CD14-positive monocyte (primary cell): ENCODE data around the gene PCBP3. TPM values are rescaled to one million over a fixed set of nuclear protein-coding genes. Genes with fewer than 3 reads are reported as not detected.

Source experiments
- DNase-seq, 3 donors: peaks; one replicate each; pipeline ENCODE4 v3.0.0-alpha.2; 2011 to 2022
- H2AFZ ChIP-seq: 2 replicates; pipeline ENCODE4 v1.6.0; 2012; ENCODE audit warnings: mild to moderate bottlenecking, low read depth, low read length, inconsistent platforms; ENCODE audit not compliant: insufficient read depth, poor library complexity, severe bottlenecking
- H3K27ac ChIP-seq, 2 donors: 1 replicate in 1 of 2; 2 replicates in 1 of 2; pipeline ENCODE4 v1.5.1; 2012 to 2013; ENCODE audit warnings: low read length in 2 of 2, control low read depth in 1 of 2, inconsistent platforms in 1 of 2, low read depth in 1 of 2, mild to moderate bottlenecking in 1 of 2
- H3K27me3 ChIP-seq, 2 donors: one replicate each; pipeline versions ENCODE4 v1.6.0 to v1.6.1; 2011 to 2013; ENCODE audit warnings: low read length in 2 of 2; ENCODE audit not compliant: control insufficient read depth in 2 of 2, insufficient read depth in 2 of 2
- H3K36me3 ChIP-seq, 2 donors: replicated peaks in 1 of 2; 1 replicate in 1 of 2; 2 replicates in 1 of 2; pipeline versions ENCODE4 v1.5.1 to v1.6.1; 2012 to 2013; ENCODE audit warnings: low read length in 2 of 2, control low read depth in 1 of 2, inconsistent platforms in 1 of 2, mild to moderate bottlenecking in 1 of 2; ENCODE audit not compliant: insufficient read depth in 2 of 2, control insufficient read depth in 1 of 2
- H3K4me1 ChIP-seq, 2 donors: 1 replicate in 1 of 2; 2 replicates in 1 of 2; pipeline versions ENCODE4 v1.5.1 to v1.6.1; 2012 to 2013; ENCODE audit warnings: low read length in 2 of 2, control low read depth in 1 of 2, inconsistent platforms in 1 of 2, mild to moderate bottlenecking in 1 of 2, moderate library complexity in 1 of 2; ENCODE audit not compliant: insufficient read depth in 2 of 2, control insufficient read depth in 1 of 2
- H3K4me2 ChIP-seq: replicated peaks from 2 replicates; pipeline ENCODE3; 2012; ENCODE audit warnings: low read length, moderate library complexity, mild to moderate bottlenecking; ENCODE audit not compliant: poor library complexity, severe bottlenecking; ENCODE audit errors: extremely low read depth
- H3K4me3 ChIP-seq, 3 experiments: fragments of 200-600 bp in 1 of 3; sonication (generic) in 1 of 3; replicated peaks in 1 of 3; 1 replicate in 2 of 3; 2 replicates in 1 of 3; pipeline ENCODE4 v1.5.1; 2011 to 2013; ENCODE audit warnings: low read length in 3 of 3, mild to moderate bottlenecking in 3 of 3, control low read depth in 2 of 3, low read depth in 2 of 3, inconsistent platforms in 1 of 3, moderate library complexity in 1 of 3
- H3K79me2 ChIP-seq: 2 replicates; pipeline ENCODE4 v1.6.0; 2012; ENCODE audit warnings: mild to moderate bottlenecking, control low read depth, inconsistent platforms, low read length, moderate library complexity; ENCODE audit not compliant: insufficient read depth
- H3K9ac ChIP-seq: 2 replicates; pipeline ENCODE4 v1.6.0; 2017; ENCODE audit warnings: low read length, mild to moderate bottlenecking; ENCODE audit not compliant: insufficient read depth, poor library complexity, severe bottlenecking
- H3K9me3 ChIP-seq, 2 donors: replicated peaks in 1 of 2; 1 replicate in 1 of 2; 2 replicates in 1 of 2; pipeline versions ENCODE4 v1.5.1 to v1.6.1; 2012 to 2013; ENCODE audit warnings: low read length in 2 of 2, control low read depth in 1 of 2; ENCODE audit not compliant: control insufficient read depth in 1 of 2, insufficient read depth in 1 of 2
- H4K20me1 ChIP-seq: 2 replicates; pipeline ENCODE4 v1.6.0; 2012; ENCODE audit warnings: mild to moderate bottlenecking, low read length, control low read depth, moderate library complexity; ENCODE audit not compliant: insufficient read depth
- H3K27ac Mint-ChIP-seq, 7 donors: one replicate each; pipeline ENCODE4 v1.8.0; 2020; ENCODE audit warnings: mild to moderate bottlenecking in 7 of 7, mixed read lengths in 7 of 7, moderate library complexity in 6 of 7, inconsistent platforms in 2 of 7
- H3K27me3 Mint-ChIP-seq, 3 donors: one replicate each; pipeline ENCODE4 v1.8.0; 2021 to 2022; ENCODE audit warnings: low read depth in 3 of 3, mild to moderate bottlenecking in 3 of 3, mixed read lengths in 3 of 3, moderate library complexity in 3 of 3, inconsistent platforms in 1 of 3
- H3K36me3 Mint-ChIP-seq, 2 donors: one replicate each; pipeline ENCODE4 v1.8.0; 2020; ENCODE audit warnings: mixed read lengths in 2 of 2, inconsistent platforms in 1 of 2, mild to moderate bottlenecking in 1 of 2
- H3K4me1 Mint-ChIP-seq: one replicate; pipeline ENCODE4 v1.8.0; 2020; ENCODE audit warnings: mild to moderate bottlenecking, mixed read lengths
- H3K4me3 Mint-ChIP-seq, 2 donors: one replicate each; pipeline ENCODE4 v1.8.0; 2020; ENCODE audit warnings: mild to moderate bottlenecking in 2 of 2, mixed read lengths in 2 of 2, moderate library complexity in 1 of 2
- H3K9me3 Mint-ChIP-seq, 7 donors: one replicate each; pipeline ENCODE4 v1.8.0; 2020 to 2022; ENCODE audit warnings: mixed read lengths in 7 of 7, mild to moderate bottlenecking in 6 of 7, moderate library complexity in 6 of 7, inconsistent platforms in 2 of 7
- CTCF ChIP-seq: fragments of 200-600 bp; IDR thresholded peaks from one replicate; pipeline ENCODE4 v1.8.0; 2022; ENCODE audit warnings: antibody characterized with exemption, mild to moderate bottlenecking
- WGBS: methylation state at CpG from one replicate; pipeline ENCODE4 v1.1.5; 2013; ENCODE audit warnings: missing lambda C conversion rate; ENCODE audit not compliant: insufficient coverage; 5-methylcytosine and 5-hydroxymethylcytosine counted together
- intact Hi-C, 2 donors: fragments of 100-400 bp; cut with micrococcal nuclease; formaldehyde crosslinking; loops; one replicate each; pipeline versions ENCODE4 v1.15.0 to v1.15.1; 2023
- polyA plus RNA-seq, 3 donors: library from polyadenylated mRNA; depleted of rRNA in 1 of 3; unstranded in 2 of 3; stranded (reverse) in 1 of 3; fragments of 300-500 nt in 2 of 3; fragments of >200 nt in 1 of 3; fragmentation: Illumina TruSeq in 2 of 3; gene quantifications; 1 replicate in 2 of 3; 2 replicates in 1 of 3; pipeline ENCODE4 v1.2.3, GENCODE V29; 2012 to 2021

The PCBP3 gene
- polyA plus RNA-seq, 3 donors: 0.34 to 0.49 TPM; not detected in 1

GRCh38 chr21:45913418-45913765 is 269.9 kb downstream of the PCBP3 start:
- H2AFZ ChIP-seq: no peak overlapping the region
- no peak for TF ChIP-seq CTCF
- H3K27ac ChIP-seq: no peak overlapping the region
- Mint-ChIP-seq H3K4me1 (no peaks in the 10 kb centered on the region), H3K36me3 (no peaks in the 10 kb centered on the region), H3K27me3 (peaks cover 3 to 5% (median 3%) of the 10 kb centered on the region in 3 donors), H3K27ac (no peak overlapping the region), H3K9me3 (peaks cover 0 to 2% (median 0%) of the 10 kb centered on the region in 7 donors), H3K4me3 (no peak overlapping the region)
- no peaks in the 10 kb centered on the region for H3K79me2 ChIP-seq
- H3K4me3 ChIP-seq: no peak overlapping the region
- H3K4me2 ChIP-seq: no peak overlapping the region
- H3K4me1 ChIP-seq: no peaks in the 10 kb centered on the region
- DNase-seq: no peak
- intact Hi-C loops: no loop called here
- H3K9me3 ChIP-seq: no peaks in the 10 kb centered on the region
- no peaks in the 10 kb centered on the region for H4K20me1 ChIP-seq
- 99% methylated on average over 8 of the region's 10 CpGs for WGBS
- H3K9ac ChIP-seq: no peak overlapping the region
- no peaks in the 10 kb centered on the region for H3K27me3 ChIP-seq
- H3K36me3 ChIP-seq: no peaks in the 10 kb centered on the region

GRCh38 chr21:45913886-45914285 is 270.4 kb downstream of the PCBP3 start:
- Histone ChIP-seq H2AFZ (no peak overlapping the region), H3K27me3 (no peaks in the 10 kb centered on the region), H3K4me3 (no peak overlapping the region), H3K9me3 (no peaks in the 10 kb centered on the region), H3K79me2 (no peaks in the 10 kb centered on the region), H3K4me1 (no peaks in the 10 kb centered on the region), H3K36me3 (no peaks in the 10 kb centered on the region), H3K27ac (no peak overlapping the region), H4K20me1 (no peaks in the 10 kb centered on the region), H3K4me2 (no peak overlapping the region), H3K9ac (no peak overlapping the region)
- Mint-ChIP-seq H3K27me3 (peaks cover 1 to 5% (median 3%) of the 10 kb centered on the region in 3 donors), H3K27ac (no peak overlapping the region), H3K9me3 (peaks cover 0 to 2% (median 0%) of the 10 kb centered on the region in 7 donors), H3K36me3 (no peaks in the 10 kb centered on the region), H3K4me3 (no peak overlapping the region), H3K4me1 (no peaks in the 10 kb centered on the region)
- no peak for TF ChIP-seq CTCF
- DNase-seq: no peak
- WGBS: 98% methylated on average over 19 of the region's 22 CpGs
- intact Hi-C loops: no loop called here
